H1 (cell line): ENCODE data around the gene BTAF1. TPM values are rescaled to one million over a fixed set of nuclear protein-coding genes. Genes with fewer than 3 reads are reported as not detected.

Source experiments
- CHD1 ChIP-seq: IDR thresholded peaks from 2 replicates; pipeline ENCODE4 v1.6.1; 2012; ENCODE audit warnings: low read depth, low read length, improper control_type of control experiment
- FOSL1 ChIP-seq: IDR thresholded peaks from 2 replicates; pipeline ENCODE4 v1.6.1; 2011; ENCODE audit warnings: mild to moderate bottlenecking, low read depth, low read length, moderate library complexity; ENCODE audit not compliant: insufficient read depth
- GTF2F1 ChIP-seq: IDR thresholded peaks from 2 replicates; pipeline ENCODE4 v1.6.1; 2012; ENCODE audit warnings: low read depth, low read length, improper control_type of control experiment, borderline replicate concordance
- MAFK ChIP-seq: IDR thresholded peaks from 2 replicates; pipeline ENCODE4 v1.6.1; 2012; ENCODE audit warnings: low read depth, mild to moderate bottlenecking, improper control_type of control experiment, low read length
- PHF8 ChIP-seq: fragments of 200-600 bp; sonication (generic); conservative IDR thresholded peaks from 2 replicates; pipeline ENCODE4 v1.7.1; 2012; ENCODE audit warnings: low read depth, mild to moderate bottlenecking, inconsistent platforms, low read length, moderate library complexity
- YY1 ChIP-seq: IDR thresholded peaks from 2 replicates; pipeline ENCODE4 v1.6.1; 2011; ENCODE audit warnings: low read depth, mild to moderate bottlenecking, low read length
- polyA plus RNA-seq, 7 experiments: library from polyadenylated mRNA; depleted of rRNA in 3 of 7; stranded (reverse) in 5 of 7; unstranded in 2 of 7; fragments of >200 nt in 5 of 7; fragments of 200-250 nt in 2 of 7; gene quantifications; 1 replicate in 5 of 7; 2 replicates in 1 of 7; 4 replicates in 1 of 7; pipeline versions ENCODE4 v1.2.1 to v1.2.3, GENCODE V29; 2011 to 2013; ENCODE audit warnings: missing spikeins in 2 of 7, mixed read lengths in 2 of 7
- total RNA-seq: library from RNA; stranded (reverse); fragmentation: NEBNext Ultra II Directional; extraction: Animal tissue kit (Norgen Biotek cat#: 25700); gene quantifications from 2 replicates; pipeline ENCODE4 v1.2.1, GENCODE V29; 2021

Gene BTAF1
- total and polyA plus RNA-seq, 2 of the 8 experiments (the other 6 are each of a cell fraction or from before 2014, with no cell fraction given): 24.5 to 39.1 TPM

DNA sequence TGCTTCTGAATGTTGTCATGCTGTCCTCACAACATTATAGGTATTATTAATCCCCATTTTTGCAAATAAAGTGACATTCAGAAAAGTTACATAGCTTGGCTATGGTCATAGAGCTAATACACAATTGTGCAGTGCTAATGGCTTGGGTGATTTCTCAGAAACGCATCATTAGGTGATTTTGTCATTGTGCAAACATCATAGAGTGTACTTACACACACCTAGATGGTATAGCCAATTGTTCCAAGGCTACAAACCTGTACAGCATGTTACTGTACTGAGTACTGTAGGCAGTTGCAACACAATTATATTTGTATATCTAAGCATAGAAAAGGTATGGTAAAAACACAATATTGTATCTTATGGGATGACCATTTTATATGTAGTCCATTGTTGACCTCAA, 91.0 kb downstream of the BTAF1 start (continued):
- TF ChIP-seq FOSL1 (no peak), GTF2F1 (no peak), MAFK (no peak), CHD1 (no peak), YY1 (no peak), PHF8 (no peak)
